GM20431 (cell line): ENCODE data around the gene CLMN.
"Not testable (repeated sequence)": the region's sequence is repeated elsewhere in the genome, so short reads cannot be mapped to it uniquely, and the experiment has no call there.

Source experiments
- in situ Hi-C: fragments of 300-500 bp; cut with MseI, MboI; formaldehyde crosslinking; loops from one replicate; pipeline ENCODE4 v1.15.0; 2020; ENCODE audit warnings: low sequenced_read_pairs; ENCODE audit not compliant: unreplicated experiment

The CLMN gene

DNA sequence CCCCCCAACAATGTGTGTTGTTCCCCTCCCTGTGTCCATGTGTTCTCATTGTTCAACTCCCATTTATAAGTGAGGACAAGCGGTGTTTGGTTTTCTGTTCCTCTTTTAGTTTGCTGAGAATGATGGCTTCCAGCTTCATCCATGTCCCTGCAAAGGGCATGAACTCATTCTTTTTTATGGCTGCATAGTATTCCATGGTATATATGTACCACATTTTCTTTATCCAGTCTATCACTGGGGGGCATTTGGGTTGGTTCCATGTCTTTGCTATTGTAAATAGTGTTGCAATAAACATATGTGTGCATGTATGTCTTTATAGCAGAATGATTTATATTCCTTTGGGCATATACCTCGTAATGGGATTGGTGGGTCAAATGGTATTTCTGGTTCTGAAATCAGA lies 118.0 kb downstream of the CLMN start:
- in situ Hi-C loops, result not testable (repeated sequence)

DNA sequence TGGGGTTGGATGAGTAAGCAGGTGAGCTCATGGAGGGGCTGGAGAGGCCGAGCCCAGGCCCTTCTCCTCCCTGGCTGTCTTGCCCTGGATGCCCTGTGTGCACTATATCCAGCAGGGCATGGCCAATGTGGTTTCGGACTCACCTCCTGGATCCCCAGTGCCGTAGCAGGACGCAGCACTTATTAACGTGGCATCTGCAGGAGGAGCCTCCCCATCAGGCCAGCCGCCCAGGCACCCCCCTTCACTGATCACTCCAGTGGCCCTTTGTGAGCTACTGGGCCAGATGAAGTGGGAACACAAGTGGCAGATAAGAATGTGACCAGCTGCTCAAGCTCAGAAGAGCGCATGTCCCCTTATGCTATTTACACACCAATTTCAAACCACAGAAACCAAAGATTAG lies 119.3 kb downstream of the CLMN start:
- in situ Hi-C loops, result no loop called here

DNA sequence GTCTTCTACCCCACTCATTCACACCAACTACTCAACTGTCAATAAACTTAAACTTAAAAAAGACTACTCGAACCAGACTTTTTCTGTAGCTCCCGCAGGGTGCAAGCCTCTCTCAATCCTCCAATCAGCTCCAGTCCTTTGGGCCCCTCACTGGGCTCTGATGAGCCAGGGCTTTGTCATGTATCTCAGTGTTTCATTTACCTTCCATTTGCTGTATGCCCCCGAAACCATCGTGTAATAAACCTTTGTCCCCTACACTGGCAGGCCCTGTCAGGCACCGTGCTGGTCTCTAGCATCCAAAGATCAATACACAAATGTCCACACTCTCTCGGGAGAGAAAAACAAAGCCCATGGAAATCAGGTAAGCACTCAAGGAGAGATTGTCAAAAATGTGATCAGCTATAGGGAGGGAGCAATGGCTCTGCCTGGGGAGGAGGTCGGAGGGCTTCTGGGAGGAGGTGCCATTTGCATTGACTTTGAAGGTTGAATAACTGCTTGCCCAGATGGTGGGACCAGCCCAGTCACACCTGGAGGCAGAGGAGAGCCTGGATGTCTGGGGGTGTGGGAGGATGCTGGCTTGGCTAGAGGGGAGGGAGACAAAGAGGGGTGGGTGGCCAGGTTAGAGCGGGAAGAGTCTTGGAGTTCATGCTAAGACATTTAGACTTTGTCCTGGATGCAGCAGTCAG lies 120.3 kb downstream of the CLMN start:
- in situ Hi-C loops, result no loop called here

GRCh38 chr14:95198320-95198719 lies 121.4 kb downstream of the CLMN start:
- in situ Hi-C loops, result no loop called here

DNA sequence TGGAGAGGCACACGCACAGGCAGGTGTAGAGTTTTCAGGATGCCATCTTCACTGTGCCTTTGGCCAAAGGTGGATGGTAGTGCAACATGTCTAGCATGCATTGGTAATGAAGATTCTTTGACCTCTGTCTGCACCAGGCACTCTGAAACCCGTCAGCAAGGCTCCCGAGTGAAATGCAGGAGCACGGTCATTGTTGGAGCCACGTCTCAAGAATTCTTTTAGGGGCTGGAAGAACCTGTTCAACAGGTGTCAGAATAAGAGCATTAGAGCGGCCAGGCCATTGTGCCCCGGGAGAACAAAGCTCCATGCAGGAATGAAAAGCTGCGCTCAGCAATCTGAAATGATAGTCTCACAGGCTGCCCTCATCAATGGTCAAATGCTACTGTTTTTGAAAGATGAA lies 122.2 kb downstream of the CLMN start:
- in situ Hi-C loops, result no loop called here

GRCh38 chr14:95196826-95197545 lies 122.7 kb downstream of the CLMN start:
- in situ Hi-C loops, result no loop called here

DNA sequence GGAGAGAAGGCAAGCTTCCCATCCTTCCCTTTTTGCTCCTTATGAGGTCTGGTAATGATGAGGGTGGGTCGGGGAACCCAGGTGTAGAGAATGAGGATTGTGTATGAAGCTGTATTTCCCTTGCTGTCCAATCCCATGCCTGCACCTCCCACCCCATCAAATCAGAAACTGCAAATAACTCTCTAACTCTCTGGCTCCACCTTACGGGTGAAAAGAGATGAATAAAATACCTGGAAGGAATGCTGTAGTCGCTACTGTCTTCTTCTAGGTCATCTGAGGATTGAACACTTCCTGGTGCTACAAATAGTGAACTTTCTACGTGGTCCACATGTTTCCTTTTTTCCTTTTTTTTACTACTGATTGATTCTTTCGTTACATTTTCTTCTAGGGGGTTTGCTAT lies 123.4 kb downstream of the CLMN start:
- in situ Hi-C loops, result no loop called here

GRCh38 chr14:95195031-95195430 lies 124.7 kb downstream of the CLMN start:
- in situ Hi-C loops, result no loop called here

GRCh38 chr14:95193081-95193480 lies 126.6 kb downstream of the CLMN start:
- in situ Hi-C loops, result no loop called here

DNA sequence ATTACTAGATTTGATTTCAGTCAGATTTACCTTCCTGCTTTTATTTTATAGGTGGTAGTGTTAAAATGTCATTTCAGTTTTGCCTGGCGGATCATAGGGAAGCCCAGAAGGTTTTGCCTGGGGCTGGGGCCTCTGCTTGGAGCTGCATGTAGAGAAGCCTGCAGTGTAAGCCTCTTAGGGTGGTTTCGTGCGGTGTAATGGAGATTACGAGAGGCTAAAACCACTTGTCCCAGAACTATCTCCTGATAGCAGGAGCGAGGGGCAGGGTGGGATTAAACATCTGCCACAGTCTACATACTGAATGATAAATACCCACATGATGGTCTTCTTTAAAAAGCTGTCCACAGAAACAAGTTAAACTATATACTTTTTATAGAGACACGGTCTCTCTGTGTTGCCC lies 127.4 kb downstream of the CLMN start:
- in situ Hi-C loops, result no loop called here

GRCh38 chr14:95191445-95192199 lies 128.1 kb downstream of the CLMN start:
- in situ Hi-C loops, result no loop called here

- in situ Hi-C loops, result no loop called here
Observed at GRCh38 chr14:95190857-95191256, 128.9 kb downstream of the CLMN start.

DNA sequence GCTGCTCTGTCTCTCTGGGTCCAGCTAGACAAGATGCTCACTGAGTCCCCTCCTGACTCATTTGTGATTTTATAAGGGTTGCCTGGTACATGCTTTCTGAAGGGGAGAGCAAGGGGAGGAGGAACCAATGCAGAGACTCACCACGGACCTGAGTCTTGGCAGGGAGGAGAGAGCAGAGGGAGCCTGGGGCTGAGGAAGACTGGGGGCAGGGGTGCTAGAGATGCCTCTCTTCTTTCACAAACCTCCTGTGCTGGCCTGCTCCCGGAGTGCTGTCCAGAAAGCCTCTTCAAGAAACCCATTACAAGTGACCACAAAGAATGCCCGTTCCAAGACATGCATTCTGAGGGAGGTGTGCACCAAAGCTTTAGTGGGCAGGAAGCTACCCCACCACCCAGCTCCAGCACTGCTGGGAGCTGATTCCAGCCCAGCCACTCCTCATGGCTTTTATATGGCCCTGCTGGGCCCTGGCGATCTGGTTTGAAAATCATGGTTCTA lies 129.3 kb downstream of the CLMN start:
- in situ Hi-C loops, result no loop called here

DNA sequence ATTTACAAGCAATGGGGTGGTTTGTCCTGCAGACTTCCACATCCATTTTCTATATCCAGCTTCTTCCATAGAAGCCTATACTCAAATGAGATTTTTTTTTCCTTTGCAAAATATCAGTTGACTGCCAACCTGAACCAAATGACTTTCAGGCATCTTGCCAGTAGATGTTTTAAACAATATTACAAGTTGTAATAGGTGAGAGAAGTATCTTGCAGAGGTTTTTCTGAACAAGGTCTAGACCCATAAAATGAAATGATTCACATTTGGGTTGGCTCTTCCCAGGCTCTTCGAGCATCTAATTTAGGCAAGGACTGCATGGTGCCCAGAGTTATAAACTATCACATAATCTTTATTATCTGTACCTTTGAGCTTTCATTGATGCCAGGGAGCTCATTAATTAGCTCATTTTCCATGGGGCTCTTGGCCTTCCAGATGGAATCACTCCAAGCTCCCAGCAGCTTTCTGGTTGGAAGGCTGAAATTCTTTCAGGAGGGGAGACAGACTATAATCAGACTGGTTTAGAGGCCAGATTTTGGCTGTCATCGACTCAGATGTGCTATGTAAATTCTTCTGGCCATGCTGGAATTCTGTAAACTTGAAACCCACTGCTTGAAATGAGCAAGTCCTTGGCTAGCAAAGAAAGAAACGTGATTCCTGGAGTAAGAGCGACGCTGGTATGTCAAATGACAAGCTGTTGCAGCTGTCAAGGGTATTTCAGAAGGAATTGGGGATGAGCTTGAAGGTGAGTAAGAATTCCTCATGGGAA lies 130.2 kb downstream of the CLMN start:
- in situ Hi-C loops, result no loop called here

GRCh38 chr14:95188380-95188779 lies 131.3 kb downstream of the CLMN start:
- in situ Hi-C loops, result no loop called here

DNA sequence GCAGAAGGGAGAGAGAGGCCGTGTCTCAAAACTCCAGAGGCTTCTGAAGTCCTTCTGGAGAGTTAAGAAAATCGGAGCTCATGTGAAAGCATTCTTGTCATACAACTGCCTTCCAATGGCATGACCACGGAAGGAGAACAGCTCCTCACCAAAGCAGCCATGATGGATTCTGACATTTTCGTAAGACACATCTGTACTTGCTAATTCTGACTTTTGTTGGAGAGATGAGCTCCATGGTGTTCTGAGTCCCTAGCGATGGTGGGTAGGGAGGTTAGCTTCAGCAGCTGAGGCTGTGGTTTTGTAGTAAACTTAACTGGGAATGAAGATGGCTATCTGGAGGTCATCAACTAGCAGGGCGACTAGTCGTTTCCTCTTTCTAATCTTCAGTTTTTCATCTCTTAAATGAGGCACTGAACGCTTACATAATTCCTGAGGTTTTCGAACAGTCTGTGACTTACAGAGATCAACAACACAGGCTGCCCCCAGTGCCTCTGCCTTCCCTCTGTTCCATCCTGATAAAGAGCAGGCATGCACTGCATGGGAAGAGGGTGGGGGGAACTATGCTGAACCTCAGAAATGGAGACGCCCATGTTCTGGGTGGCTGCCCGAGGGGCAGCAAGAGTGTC lies 133.8 kb downstream of the CLMN start:
- in situ Hi-C loops, result no loop called here

- in situ Hi-C loops, result no loop called here
Observed at GRCh38 chr14:95185033-95185766, 134.5 kb downstream of the CLMN start.

DNA sequence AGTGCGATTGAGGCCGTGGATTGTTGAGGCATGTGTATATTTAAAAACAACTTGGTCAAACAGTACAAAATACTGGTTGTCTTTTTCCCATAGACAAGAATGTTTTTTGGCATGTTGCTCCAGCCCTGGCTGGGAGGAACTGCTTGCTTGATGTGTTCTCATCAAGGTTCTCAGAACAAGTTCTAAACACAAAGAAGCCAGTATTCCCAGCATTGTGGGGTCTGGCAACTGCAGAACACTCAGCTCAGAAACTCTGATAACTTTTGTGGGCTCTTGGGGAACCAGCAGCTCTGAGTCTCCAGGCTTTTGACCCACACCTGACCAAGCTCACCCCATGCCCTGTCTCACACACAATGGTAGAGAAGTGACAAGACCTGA lies 135.3 kb downstream of the CLMN start:
- in situ Hi-C loops, result no loop called here
